Endothelial cell of umbilical vein (primary cell): ENCODE measurements around the gene ZDHHC14. TPM values are rescaled to one million over a fixed set of nuclear protein-coding genes. Genes with fewer than 3 reads are reported as not detected.

Source experiments
- BruUV-seq: library from RNA; stranded (reverse); fragments of 400-500 nt; replicated peaks from 2 replicates; lab custom pipeline; 2021; lab: Mats Ljungman, UMichigan
- CTCF ChIA-PET: fragments of 300-600, 350-600 bp; sonication (Branson Sonifier 250); formaldehyde crosslinking; loops from one replicate; lab custom pipeline; 2021; ENCODE audit warnings: antibody characterized with exemption, inconsistent platforms; lab: Charles Lee
- POLR2A ChIA-PET: fragments of 300-600, 350-600 bp; sonication (Branson Sonifier 250); formaldehyde crosslinking; loops from one replicate; lab custom pipeline; 2021; ENCODE audit warnings: antibody characterized with exemption, inconsistent platforms; lab: Charles Lee
- DNase-seq: peaks from one replicate; pipeline ENCODE4 v3.0.0-alpha.2; 2011; ENCODE audit warnings: low read depth, low spot score
- FAIRE-seq: peaks from 2 replicates; lab custom pipeline; 2011; peaks lifted over from hg19 to GRCh38; lab: Jason Lieb, UNC
- H2AFZ ChIP-seq: 2 replicates; pipeline ENCODE4 v1.6.0; 2012; ENCODE audit warnings: low read depth, low read length, control low read depth, inconsistent platforms
- H3K27ac ChIP-seq: 2 replicates; pipeline ENCODE4 v1.5.1; 2011; ENCODE audit warnings: low read depth, mild to moderate bottlenecking, control low read depth, low read length, moderate library complexity; ENCODE audit not compliant: insufficient read depth
- H3K27me3 ChIP-seq, 2 experiments: 2 replicates each; pipeline versions ENCODE4 v1.6.0 to v1.6.1; 2011; ENCODE audit warnings: low read length in 2 of 2, mixed read lengths in 1 of 2; ENCODE audit not compliant: control insufficient read depth in 2 of 2, insufficient read depth in 2 of 2
- H3K36me3 ChIP-seq, 2 experiments: 2 replicates in 1 of 2; 3 replicates in 1 of 2; pipeline ENCODE4 v1.5.1; 2011; ENCODE audit warnings: low read length in 2 of 2, mild to moderate bottlenecking in 1 of 2, moderate library complexity in 1 of 2; ENCODE audit not compliant: control insufficient read depth in 2 of 2, insufficient read depth in 2 of 2; ENCODE audit errors: extremely low read depth in 1 of 2
- H3K4me1 ChIP-seq: 3 replicates; pipeline ENCODE4 v1.5.1; 2011; ENCODE audit warnings: mild to moderate bottlenecking, low read length; ENCODE audit not compliant: control insufficient read depth, insufficient read depth; ENCODE audit errors: extremely low read depth
- H3K4me2 ChIP-seq: 2 replicates; pipeline ENCODE4 v1.6.1; 2011; ENCODE audit warnings: low read length, control low read depth, mixed read lengths; ENCODE audit not compliant: insufficient read depth
- H3K4me3 ChIP-seq, 3 experiments: fragments of 200-600 bp in 1 of 3; sonication (generic), shearing (Covaris generic) in 1 of 3; replicated peaks in 1 of 3; 2 replicates each; pipeline ENCODE4 v1.5.1; 2011 to 2016; ENCODE audit warnings: control low read depth in 3 of 3, low read length in 3 of 3, mild to moderate bottlenecking in 2 of 3, inconsistent platforms in 1 of 3, low read depth in 1 of 3, moderate library complexity in 1 of 3; ENCODE audit not compliant: insufficient read depth in 1 of 3
- H3K79me2 ChIP-seq: 2 replicates; pipeline ENCODE4 v1.6.0; 2012; ENCODE audit warnings: low read length, inconsistent platforms; ENCODE audit not compliant: control insufficient read depth, insufficient read depth
- H3K9ac ChIP-seq: replicated peaks from 2 replicates; pipeline ENCODE3; 2011; ENCODE audit warnings: low read length, control low read depth; ENCODE audit not compliant: insufficient read depth; ENCODE audit errors: extremely low read depth
- H3K9me1 ChIP-seq: replicated peaks from 3 replicates; pipeline ENCODE4 v1.6.0; 2011; ENCODE audit warnings: mild to moderate bottlenecking, low read length; ENCODE audit not compliant: control insufficient read depth, insufficient read depth; ENCODE audit errors: extremely low read depth
- H3K9me3 ChIP-seq: replicated peaks from 2 replicates; pipeline ENCODE4 v1.5.1; 2012; ENCODE audit warnings: low read length, inconsistent platforms; ENCODE audit not compliant: control insufficient read depth, insufficient read depth
- H4K20me1 ChIP-seq: replicated peaks from 2 replicates; pipeline ENCODE3; 2011; ENCODE audit warnings: mild to moderate bottlenecking, low read length; ENCODE audit not compliant: control insufficient read depth, insufficient read depth; ENCODE audit errors: extremely low read depth
- CTCF ChIP-seq, 2 donors: IDR thresholded peaks; 1 replicate in 1 of 2; 2 replicates in 1 of 2; pipeline ENCODE4 v1.5.1; 2011; ENCODE audit warnings: low read length in 2 of 2, mild to moderate bottlenecking in 2 of 2, moderate library complexity in 2 of 2, control low read depth in 1 of 2, inconsistent platforms in 1 of 2, low read depth in 1 of 2; ENCODE audit not compliant: insufficient read depth in 1 of 2; ENCODE audit errors: extremely low read depth in 1 of 2
- EZH2 ChIP-seq: IDR thresholded peaks from 2 replicates; pipeline ENCODE4 v1.6.1; 2012; ENCODE audit warnings: borderline replicate concordance, low read depth, mild to moderate bottlenecking, moderate library complexity, low read length, inconsistent platforms; ENCODE audit not compliant: severe bottlenecking
- FOS ChIP-seq: IDR thresholded peaks from 2 replicates; pipeline ENCODE4 v1.6.1; 2011; ENCODE audit warnings: mild to moderate bottlenecking, low read length, moderate library complexity, borderline replicate concordance; ENCODE audit not compliant: insufficient read depth
- GATA2 ChIP-seq: IDR thresholded peaks from 2 replicates; pipeline ENCODE4 v1.7.0; 2011; ENCODE audit warnings: low read depth, mild to moderate bottlenecking, moderate library complexity, mixed read lengths, low read length; ENCODE audit not compliant: insufficient read length, insufficient read depth
- JUN ChIP-seq: IDR thresholded peaks from 2 replicates; pipeline ENCODE4 v1.6.1; 2011; ENCODE audit warnings: borderline replicate concordance, low read depth; ENCODE audit not compliant: insufficient read length, insufficient read depth
- MAX ChIP-seq: IDR thresholded peaks from 2 replicates; pipeline ENCODE4 v1.6.1; 2011; ENCODE audit not compliant: insufficient read depth, insufficient read length
- MYC ChIP-seq: IDR thresholded peaks from one replicate; pipeline ENCODE4 v1.6.1; 2011; ENCODE audit warnings: mild to moderate bottlenecking, low read depth, low read length
- POLR2A ChIP-seq: IDR thresholded peaks from 2 replicates; pipeline ENCODE4 v1.6.1; 2012; ENCODE audit warnings: low read depth, mild to moderate bottlenecking, control low read depth, low read length
- POLR2AphosphoS5 ChIP-seq: IDR thresholded peaks from 2 replicates; pipeline ENCODE4 v1.6.1; 2012; ENCODE audit warnings: low read depth, mild to moderate bottlenecking, control low read depth, low read length, moderate library complexity; ENCODE audit not compliant: insufficient read depth
- dilution Hi-C: fragments of 300-500 bp; cut with MboI; formaldehyde crosslinking; loops from one replicate; pipeline ENCODE4 v1.15.0; 2019; ENCODE audit warnings: low sequenced_read_pairs; ENCODE audit not compliant: extremely low pct_ligation_motif_present
- intact Hi-C: fragments of 100-400 bp; cut with micrococcal nuclease; formaldehyde crosslinking; loops from one replicate; pipeline ENCODE4 v1.10.0; 2022
- polyA plus RNA-seq, 4 experiments: library from polyadenylated mRNA; depleted of rRNA in 3 of 4; stranded (reverse) in 3 of 4; unstranded in 1 of 4; fragments of >200 nt; gene quantifications; 2 replicates each; pipeline versions ENCODE4 v1.2.1 to v1.2.3, GENCODE V29; 2011 to 2012; ENCODE audit warnings: missing spikeins in 1 of 4
- total RNA-seq: library from RNA; stranded (reverse); gene quantifications from 2 replicates; pipeline ENCODE4 v1.2.3, GENCODE V29; 2021

ZDHHC14 gene
- total and polyA plus RNA-seq, 2 donors (not counting 3 experiments of a cell fraction or from before 2014, with no cell fraction given): 23.0 to 25.6 TPM

- TF ChIP-seq JUN: no peak
- no peak for TF ChIP-seq EZH2
- TF ChIP-seq FOS: no peak
- no peak for TF ChIP-seq POLR2AphosphoS5
- TF ChIP-seq MAX: no peak
- TF ChIP-seq CTCF (IDR thresholded peaks at IDR 0.05; ENCODE audit: extremely low read depth in 1 of 2, insufficient read depth in 1 of 2, low read depth in 1 of 2, low read length in 2 of 2): no peak
- TF ChIP-seq GATA2: no peak
- no peak for TF ChIP-seq MYC
- no peak for TF ChIP-seq POLR2A
- H2AFZ ChIP-seq: no peak overlapping the region
- H3K9me3 ChIP-seq: no peaks in the 10 kb centered on the region
- ChIA-PET CTCF (no interaction called here), POLR2A (no interaction called here)
- H3K79me2 ChIP-seq: no peaks in the 10 kb centered on the region
- no peaks in the 10 kb centered on the region for H3K4me1 ChIP-seq
- H3K27ac ChIP-seq: no peak overlapping the region
- no TSS peak for BruUV-seq
- no peaks in the 10 kb centered on the region for H3K9me1 ChIP-seq
- no peaks in the 10 kb centered on the region for H4K20me1 ChIP-seq
- intact Hi-C loops (no loop called here), dilution Hi-C loops (no loop called here)
- no peaks in the 10 kb centered on the region for H3K27me3 ChIP-seq
- no peak overlapping the region for H3K9ac ChIP-seq
- FAIRE-seq: no peak
- H3K4me3 ChIP-seq: no peak overlapping the region
- no peak overlapping the region for H3K4me2 ChIP-seq
- peaks cover 0 to 5% of the 10 kb centered on the region in 2 experiments for H3K36me3 ChIP-seq
- no peak for DNase-seq
These were observed 16.7 kb downstream of the ZDHHC14 start for GRCh38 chr6:157397660-157398059.
